GM13976 (cell line): ENCODE results near the gene SYT4.

ENCODE experiments used
- DNase-seq: peaks from one replicate; pipeline ENCODE4 v3.0.0; 2012; ENCODE audit warnings: low spot score
- in situ Hi-C: fragments of 300-500 bp; cut with MboI; formaldehyde crosslinking; loops from one replicate; pipeline ENCODE4 v1.12.0; 2022; ENCODE audit warnings: low sequenced_read_pairs, mixed read lengths, inconsistent platforms; ENCODE audit not compliant: unreplicated experiment
- TF ChIP-seq, protein P1 (sequence below): IDR thresholded peaks from 2 replicates; pipeline ENCODE4 v1.5.1; 2012; ENCODE audit warnings: borderline replicate concordance, mild to moderate bottlenecking; ENCODE audit not compliant: insufficient read depth; ENCODE audit errors: extremely low read depth, missing control alignments, control extremely low read depth

Gene SYT4

GRCh38 chr18:43271593-43272432, 5.5 kb downstream of the SYT4 start:
- TF ChIP-seq, protein P1, sequence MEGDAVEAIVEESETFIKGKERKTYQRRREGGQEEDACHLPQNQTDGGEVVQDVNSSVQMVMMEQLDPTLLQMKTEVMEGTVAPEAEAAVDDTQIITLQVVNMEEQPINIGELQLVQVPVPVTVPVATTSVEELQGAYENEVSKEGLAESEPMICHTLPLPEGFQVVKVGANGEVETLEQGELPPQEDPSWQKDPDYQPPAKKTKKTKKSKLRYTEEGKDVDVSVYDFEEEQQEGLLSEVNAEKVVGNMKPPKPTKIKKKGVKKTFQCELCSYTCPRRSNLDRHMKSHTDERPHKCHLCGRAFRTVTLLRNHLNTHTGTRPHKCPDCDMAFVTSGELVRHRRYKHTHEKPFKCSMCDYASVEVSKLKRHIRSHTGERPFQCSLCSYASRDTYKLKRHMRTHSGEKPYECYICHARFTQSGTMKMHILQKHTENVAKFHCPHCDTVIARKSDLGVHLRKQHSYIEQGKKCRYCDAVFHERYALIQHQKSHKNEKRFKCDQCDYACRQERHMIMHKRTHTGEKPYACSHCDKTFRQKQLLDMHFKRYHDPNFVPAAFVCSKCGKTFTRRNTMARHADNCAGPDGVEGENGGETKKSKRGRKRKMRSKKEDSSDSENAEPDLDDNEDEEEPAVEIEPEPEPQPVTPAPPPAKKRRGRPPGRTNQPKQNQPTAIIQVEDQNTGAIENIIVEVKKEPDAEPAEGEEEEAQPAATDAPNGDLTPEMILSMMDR: peak; percentile 71

DNA sequence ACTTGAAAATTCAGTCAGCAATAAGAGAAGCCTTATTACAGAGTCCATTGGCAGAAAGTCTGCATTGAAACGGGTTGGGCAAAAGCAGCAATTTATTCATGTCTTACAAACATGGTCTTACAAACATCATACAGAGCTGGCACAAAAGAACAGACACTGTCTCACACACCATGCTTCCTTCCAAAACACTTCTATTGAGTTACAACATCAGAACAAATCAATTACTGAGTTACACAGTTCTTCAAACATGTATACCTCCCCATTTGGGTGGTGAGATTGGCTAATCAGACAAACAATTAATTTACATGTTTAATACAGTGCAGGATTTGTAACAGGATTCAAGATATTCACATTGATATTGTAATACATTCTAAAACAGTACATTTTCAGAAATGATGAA, 9.5 kb downstream of the SYT4 start:
- in situ Hi-C loops: loop anchor here (25.0 kb wide), 1 partner anchor 681 kb away; no protein-coding TSS in a partner anchor
- no peak for DNase-seq
- TF ChIP-seq, protein P1: no peak

More at GRCh38 chr18:43271593-43272432, 5.5 kb downstream of the SYT4 start:
- in situ Hi-C loops: loop anchor here (25.0 kb wide), 1 partner anchor 685 kb away; no protein-coding TSS in a partner anchor
- DNase-seq: peak; percentile 19

- TF ChIP-seq, protein P1: no peak
- in situ Hi-C loops: loop anchor here (25.0 kb wide), 1 partner anchor 678 kb away; no protein-coding TSS in a partner anchor
Measured at GRCh38 chr18:43265465-43265864, 11.8 kb downstream of the SYT4 start.

DNA sequence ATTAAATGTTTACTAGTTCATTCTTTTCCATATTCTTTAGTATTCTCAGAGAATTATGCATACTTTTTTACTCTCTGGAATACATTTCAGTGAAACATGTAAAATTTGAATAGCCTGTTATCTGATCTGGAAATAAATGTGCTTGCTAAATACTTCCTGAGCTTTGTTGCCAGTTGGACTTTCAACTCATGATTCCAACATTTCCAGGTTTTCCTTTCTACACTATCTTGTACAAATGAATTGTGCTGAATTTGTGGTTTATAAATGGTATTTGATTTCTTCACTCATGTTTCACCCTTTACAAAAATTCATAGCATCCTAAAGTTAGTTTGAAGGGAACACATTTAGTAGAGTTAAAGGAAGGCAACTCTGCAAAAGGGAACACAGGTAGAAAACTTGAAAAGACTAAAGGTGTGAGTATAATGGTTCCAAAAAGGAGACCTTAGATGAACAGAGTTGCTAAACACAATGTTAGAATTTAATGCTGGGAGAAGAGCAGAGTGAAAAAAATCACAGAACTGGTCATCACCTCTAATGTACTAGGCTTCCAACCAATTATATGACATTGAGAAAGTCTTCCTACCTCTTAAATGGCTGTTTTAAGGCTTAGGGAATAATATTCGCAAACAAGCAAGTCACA, 28.6 kb downstream of the SYT4 start:
- DNase-seq: no peak
- in situ Hi-C loops: no loop called here
- TF ChIP-seq, protein P1: no peak

More at GRCh38 chr18:43265465-43265864, 11.8 kb downstream of the SYT4 start:
- no peak for DNase-seq

DNA sequence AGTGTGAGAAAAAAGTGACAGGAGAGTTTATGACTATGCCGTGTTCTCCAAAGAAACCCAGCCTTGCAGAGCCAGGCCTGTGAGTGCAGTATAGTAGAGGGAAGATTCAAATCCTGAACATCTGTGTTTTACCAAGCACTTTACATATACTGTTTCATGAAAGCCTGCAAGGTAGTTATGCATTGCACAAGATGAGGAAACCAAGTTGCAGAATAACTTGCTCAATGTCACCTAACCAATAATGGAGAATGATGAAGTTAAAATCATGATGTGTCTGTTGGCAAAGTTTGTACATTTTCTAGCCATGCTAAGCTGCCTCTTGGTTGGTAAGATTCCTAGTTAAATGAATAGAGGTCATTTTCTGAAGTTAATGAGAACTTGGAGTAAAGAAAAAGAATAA, 29.3 kb downstream of the SYT4 start:
- no peak for DNase-seq
- TF ChIP-seq, protein P1: no peak
- in situ Hi-C loops: no loop called here

DNA sequence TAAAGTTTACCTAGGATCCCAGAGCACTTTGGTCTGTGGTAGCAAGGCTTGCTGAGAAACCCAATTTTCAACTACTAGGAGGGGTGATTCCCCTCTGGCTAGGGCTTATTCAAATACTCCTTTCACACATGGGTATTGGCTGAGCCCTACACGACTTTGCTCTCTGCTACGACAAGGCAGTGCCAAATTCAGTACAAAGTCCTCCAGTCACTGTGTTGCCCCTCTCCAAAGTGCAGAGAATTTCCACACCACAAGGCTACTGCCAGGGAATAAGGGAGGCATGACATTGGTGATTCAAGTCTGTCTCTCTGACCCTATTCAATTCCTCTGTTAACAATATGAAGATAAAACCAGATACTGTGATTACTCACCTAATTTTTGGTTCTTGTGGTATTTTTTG, 38.9 kb downstream of the SYT4 start:
- no peak for DNase-seq
- TF ChIP-seq, protein P1: no peak
- in situ Hi-C loops: no loop called here
